Measurements from ENCODE around the gene TSPAN11.

- TF ChIP-seq, protein P1, sequence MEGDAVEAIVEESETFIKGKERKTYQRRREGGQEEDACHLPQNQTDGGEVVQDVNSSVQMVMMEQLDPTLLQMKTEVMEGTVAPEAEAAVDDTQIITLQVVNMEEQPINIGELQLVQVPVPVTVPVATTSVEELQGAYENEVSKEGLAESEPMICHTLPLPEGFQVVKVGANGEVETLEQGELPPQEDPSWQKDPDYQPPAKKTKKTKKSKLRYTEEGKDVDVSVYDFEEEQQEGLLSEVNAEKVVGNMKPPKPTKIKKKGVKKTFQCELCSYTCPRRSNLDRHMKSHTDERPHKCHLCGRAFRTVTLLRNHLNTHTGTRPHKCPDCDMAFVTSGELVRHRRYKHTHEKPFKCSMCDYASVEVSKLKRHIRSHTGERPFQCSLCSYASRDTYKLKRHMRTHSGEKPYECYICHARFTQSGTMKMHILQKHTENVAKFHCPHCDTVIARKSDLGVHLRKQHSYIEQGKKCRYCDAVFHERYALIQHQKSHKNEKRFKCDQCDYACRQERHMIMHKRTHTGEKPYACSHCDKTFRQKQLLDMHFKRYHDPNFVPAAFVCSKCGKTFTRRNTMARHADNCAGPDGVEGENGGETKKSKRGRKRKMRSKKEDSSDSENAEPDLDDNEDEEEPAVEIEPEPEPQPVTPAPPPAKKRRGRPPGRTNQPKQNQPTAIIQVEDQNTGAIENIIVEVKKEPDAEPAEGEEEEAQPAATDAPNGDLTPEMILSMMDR (conservative IDR thresholded peaks at IDR 0.05; ENCODE audit: low read length) = no peak
- no peak for TF ChIP-seq EZH2phosphoT487 (IDR thresholded peaks at IDR 0.05; ENCODE audit: borderline replicate concordance)
Observed at GRCh38 chr12:31005944-31006361, 79.4 kb downstream of the TSPAN11 start.
